Measurements from ENCODE around the gene SLC16A3. TPM values are rescaled to one million over a fixed set of nuclear protein-coding genes. Genes with fewer than 3 reads are reported as not detected.

Gene SLC16A3
- total and polyA plus RNA-seq, 8 donors = 13.0 to 149 (median 19.0) TPM

DNA sequence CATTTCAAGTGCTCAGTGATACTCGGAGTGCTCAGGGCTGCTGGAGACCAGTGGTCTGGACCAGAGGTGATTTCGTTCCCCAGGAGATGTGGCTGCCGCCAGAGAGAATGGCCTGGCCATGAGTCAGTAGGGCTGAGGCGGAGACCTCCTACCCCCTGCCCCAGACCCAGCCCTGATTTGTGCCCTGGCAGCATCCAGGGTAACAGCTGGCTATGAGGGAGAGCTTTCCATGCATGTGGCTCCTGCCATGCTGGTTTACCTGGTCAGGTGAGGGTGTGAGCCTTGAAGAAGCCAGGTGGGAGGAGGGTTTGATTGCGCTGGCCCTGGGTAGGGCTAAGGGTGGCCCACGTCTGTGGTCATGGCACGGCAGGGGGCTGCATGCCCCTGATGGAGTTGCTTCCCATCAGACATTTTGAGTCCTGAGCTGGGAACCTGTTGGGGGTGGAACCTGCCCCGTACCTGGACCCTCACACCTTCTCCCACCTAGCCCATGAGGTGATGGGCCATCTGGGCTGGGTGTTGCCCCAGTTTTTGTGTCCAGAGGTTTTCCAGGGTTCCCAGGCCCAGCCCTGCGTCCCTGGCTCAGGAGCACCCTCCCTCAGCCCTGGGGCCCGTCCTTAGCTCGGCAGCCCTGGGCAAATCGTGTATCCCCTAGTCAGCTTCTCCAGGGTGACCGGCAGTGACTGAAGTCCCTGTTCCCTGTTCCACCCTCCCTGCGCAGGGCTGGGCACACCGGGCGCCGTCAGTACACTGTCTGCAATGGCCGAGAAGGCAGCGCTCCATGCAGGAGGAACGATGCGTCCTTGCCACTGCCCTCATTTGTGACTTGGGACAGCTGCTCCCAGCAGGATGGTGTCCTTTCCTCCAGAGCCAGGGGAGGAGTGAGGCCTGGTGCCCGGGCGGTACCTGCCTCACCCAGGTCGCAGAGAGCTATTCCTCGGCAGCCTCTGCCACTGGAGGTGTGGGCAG lies 53.7 kb downstream of the SLC16A3 start:
- peak in 1 of 4 donors; percentile 49 for DNase-seq
- Histone ChIP-seq H3K27me3 (no peaks in the 10 kb centered on the region), H3K36me3 (no peaks in the 10 kb centered on the region), H3K9me3 (no peaks in the 10 kb centered on the region), H3K27ac (no peak overlapping the region), H3K4me3 (no peak overlapping the region), H3K4me1 (peaks cover 0 to 43% of the 10 kb centered on the region in 2 donors)
- TF ChIP-seq, protein P1, sequence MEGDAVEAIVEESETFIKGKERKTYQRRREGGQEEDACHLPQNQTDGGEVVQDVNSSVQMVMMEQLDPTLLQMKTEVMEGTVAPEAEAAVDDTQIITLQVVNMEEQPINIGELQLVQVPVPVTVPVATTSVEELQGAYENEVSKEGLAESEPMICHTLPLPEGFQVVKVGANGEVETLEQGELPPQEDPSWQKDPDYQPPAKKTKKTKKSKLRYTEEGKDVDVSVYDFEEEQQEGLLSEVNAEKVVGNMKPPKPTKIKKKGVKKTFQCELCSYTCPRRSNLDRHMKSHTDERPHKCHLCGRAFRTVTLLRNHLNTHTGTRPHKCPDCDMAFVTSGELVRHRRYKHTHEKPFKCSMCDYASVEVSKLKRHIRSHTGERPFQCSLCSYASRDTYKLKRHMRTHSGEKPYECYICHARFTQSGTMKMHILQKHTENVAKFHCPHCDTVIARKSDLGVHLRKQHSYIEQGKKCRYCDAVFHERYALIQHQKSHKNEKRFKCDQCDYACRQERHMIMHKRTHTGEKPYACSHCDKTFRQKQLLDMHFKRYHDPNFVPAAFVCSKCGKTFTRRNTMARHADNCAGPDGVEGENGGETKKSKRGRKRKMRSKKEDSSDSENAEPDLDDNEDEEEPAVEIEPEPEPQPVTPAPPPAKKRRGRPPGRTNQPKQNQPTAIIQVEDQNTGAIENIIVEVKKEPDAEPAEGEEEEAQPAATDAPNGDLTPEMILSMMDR (IDR thresholded peaks at IDR 0.05) = no peak
- intact Hi-C loops (cut with DNase I) = no loop called here
- ATAC-seq = no peak

DNA sequence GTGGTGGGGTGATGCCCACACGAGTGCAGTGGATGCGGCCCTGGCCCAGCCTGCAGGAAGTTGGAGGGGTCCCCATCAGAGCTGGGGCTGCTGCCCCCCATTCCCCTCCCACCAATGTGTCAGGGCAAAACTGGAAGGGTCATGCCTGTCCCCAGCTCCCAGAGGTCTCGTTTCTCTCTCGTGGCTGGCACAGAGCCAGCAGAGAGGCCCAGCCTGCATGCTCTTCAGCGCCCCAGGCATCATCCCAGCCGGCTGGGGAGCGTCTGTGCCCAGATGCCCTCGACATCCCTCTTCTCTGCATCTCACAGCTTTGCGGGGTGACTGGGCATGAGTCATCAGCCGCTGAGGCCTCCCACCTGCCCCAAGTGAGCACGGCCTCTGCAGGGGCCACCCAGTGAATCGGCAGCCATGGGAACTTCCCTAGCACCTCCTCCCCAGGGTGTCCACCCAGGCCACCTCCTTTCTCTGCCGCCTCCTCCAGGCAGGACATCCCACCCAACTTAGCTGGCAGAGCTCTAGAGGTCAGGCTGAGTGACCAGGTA lies 54.4 kb downstream of the SLC16A3 start:
- no peaks in the 10 kb centered on the region for H3K27me3 ChIP-seq
- TF ChIP-seq, protein P1 (IDR thresholded peaks at IDR 0.05) = no peak
- H3K4me1 ChIP-seq = peaks cover 0 to 49% of the 10 kb centered on the region in 2 donors
- H3K27ac ChIP-seq = no peak overlapping the region
- no peak overlapping the region for H3K4me3 ChIP-seq
- DNase-seq = peak in 1 of 4 donors; percentile 65
- no peaks in the 10 kb centered on the region for H3K36me3 ChIP-seq
- intact Hi-C loops (cut with DNase I) = no loop called here
- ATAC-seq = no peak
- H3K9me3 ChIP-seq = no peaks in the 10 kb centered on the region

DNA sequence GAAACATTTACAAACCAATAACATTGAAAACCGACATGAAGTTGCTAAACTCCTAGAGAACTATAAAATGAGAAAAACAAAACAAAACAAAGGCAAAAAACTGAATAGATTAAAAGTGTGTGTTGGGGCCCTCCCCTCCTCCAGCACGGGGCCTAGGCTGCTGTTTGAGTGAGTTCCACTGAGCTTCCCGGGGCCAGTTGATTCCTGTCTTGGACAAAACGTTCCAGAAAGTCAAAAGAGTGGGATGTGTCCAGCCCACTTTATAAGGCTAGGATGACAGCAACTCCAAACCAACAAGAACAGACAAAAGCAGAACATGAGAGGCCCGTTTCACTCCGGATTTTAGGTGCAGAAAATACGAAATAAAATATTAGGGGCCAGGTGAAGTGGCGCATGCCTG lies 56.3 kb downstream of the SLC16A3 start:
- DNase-seq (no peak), ATAC-seq (no peak)
- H3K36me3 ChIP-seq = no peaks in the 10 kb centered on the region
- TF ChIP-seq, protein P1 (IDR thresholded peaks at IDR 0.05) = no peak
- H3K4me3 ChIP-seq = no peak overlapping the region
- no peaks in the 10 kb centered on the region for H3K27me3 ChIP-seq
- H3K9me3 ChIP-seq = no peaks in the 10 kb centered on the region
- H3K4me1 ChIP-seq = peaks cover 0 to 52% of the 10 kb centered on the region in 2 donors
- intact Hi-C loops (cut with DNase I) = no loop called here
- no peak overlapping the region for H3K27ac ChIP-seq

DNA sequence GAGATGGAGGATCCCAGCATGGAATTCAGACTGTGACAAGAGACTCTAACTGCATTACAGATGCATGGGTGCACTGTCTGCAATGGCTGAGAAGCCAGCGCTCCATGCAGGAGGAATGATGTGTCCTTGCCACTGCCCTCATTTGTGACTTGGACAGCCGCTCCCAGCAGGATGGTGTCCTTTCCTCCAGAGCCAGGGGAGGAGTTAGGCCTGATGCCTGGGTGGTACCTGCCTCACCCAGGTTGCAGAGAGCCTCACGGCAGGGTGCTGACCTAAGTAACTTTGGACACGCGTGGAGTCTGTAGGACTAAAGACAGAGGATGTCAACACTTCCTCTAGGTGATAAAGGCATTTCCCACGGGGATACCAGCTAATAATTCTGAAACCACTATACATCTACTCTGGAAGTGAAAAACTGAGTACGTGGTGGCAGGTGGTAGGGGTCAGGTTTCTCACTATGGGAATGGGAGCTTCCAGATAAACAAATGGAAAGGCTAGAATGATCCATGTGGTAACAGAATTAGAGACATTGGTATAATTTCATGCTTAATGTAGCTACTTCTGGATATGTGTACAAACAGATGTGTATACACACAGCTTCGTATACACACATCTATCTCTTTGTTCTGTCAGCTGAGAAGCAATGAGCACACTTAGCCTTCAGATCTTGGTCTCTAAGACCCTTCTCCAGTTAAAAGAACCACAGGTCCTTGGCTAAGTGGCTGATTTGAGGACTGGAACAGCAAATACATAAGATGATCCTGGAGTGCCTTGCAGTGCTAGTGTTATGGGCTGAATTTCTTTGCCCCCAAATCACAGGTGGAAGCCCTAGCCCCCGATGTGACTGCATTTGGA lies 58.4 kb downstream of the SLC16A3 start:
- Histone ChIP-seq H3K36me3 (no peaks in the 10 kb centered on the region), H3K4me3 (no peak overlapping the region), H3K9me3 (no peaks in the 10 kb centered on the region), H3K27me3 (no peaks in the 10 kb centered on the region), H3K4me1 (peaks cover 0 to 52% of the 10 kb centered on the region in 2 donors), H3K27ac (peak overlapping the region; percentile 37 to 70)
- intact Hi-C loops (cut with DNase I) = no loop called here
- ATAC-seq = no peak
- peak in 1 of 4 donors; percentile 19 for DNase-seq
- TF ChIP-seq, protein P1 (IDR thresholded peaks at IDR 0.05) = no peak

Measured in left lung (tissue), 10 donors.